H9 (cell line): ENCODE measurements around the gene ZNF423. TPM values are rescaled to one million over a fixed set of nuclear protein-coding genes. Genes with fewer than 3 reads are reported as not detected.

ENCODE experiments used
- DNase-seq: peaks from one replicate; pipeline ENCODE4 v3.0.0-alpha.2; 2017
- H2AFZ ChIP-seq: one replicate; pipeline ENCODE4 v1.6.1; 2013; ENCODE audit warnings: mild to moderate bottlenecking, low read length, control low read depth, moderate library complexity
- H2AK5ac ChIP-seq: 2 replicates; pipeline ENCODE4 v1.6.1; 2013; ENCODE audit warnings: low read length, control low read depth, mixed read lengths; ENCODE audit not compliant: insufficient read length
- H2BK120ac ChIP-seq: one replicate; pipeline ENCODE4 v1.6.1; 2013; ENCODE audit warnings: low read depth, mild to moderate bottlenecking, low read length, control low read depth, inconsistent platforms; ENCODE audit not compliant: poor library complexity, severe bottlenecking
- H2BK12ac ChIP-seq: 2 replicates; pipeline ENCODE4 v1.6.1; 2013; ENCODE audit warnings: low read length, control low read depth, mixed read lengths, low read depth; ENCODE audit not compliant: insufficient read length
- H2BK15ac ChIP-seq: 2 replicates; pipeline ENCODE4 v1.6.1; 2013; ENCODE audit warnings: low read depth, low read length, control low read depth
- H2BK20ac ChIP-seq: one replicate; pipeline ENCODE4 v1.6.1; 2013; ENCODE audit warnings: low read depth, mild to moderate bottlenecking, low read length, control low read depth, inconsistent platforms; ENCODE audit not compliant: poor library complexity, severe bottlenecking
- H2BK5ac ChIP-seq: 2 replicates; pipeline ENCODE4 v1.6.1; 2013; ENCODE audit warnings: low read length, control low read depth, mixed read lengths; ENCODE audit not compliant: insufficient read length
- H3K14ac ChIP-seq: 2 replicates; pipeline ENCODE4 v1.6.1; 2013; ENCODE audit warnings: low read length, control low read depth; ENCODE audit not compliant: insufficient read depth
- H3K18ac ChIP-seq: 2 replicates; pipeline ENCODE4 v1.6.1; 2013; ENCODE audit warnings: low read depth, mild to moderate bottlenecking, mixed read lengths, low read length, control low read depth; ENCODE audit not compliant: insufficient read length
- H3K23ac ChIP-seq: 2 replicates; pipeline ENCODE4 v1.6.1; 2013; ENCODE audit warnings: low read length, control low read depth, mixed read lengths, low read depth; ENCODE audit not compliant: insufficient read length
- H3K23me2 ChIP-seq: 2 replicates; pipeline ENCODE4 v1.6.1; 2013; ENCODE audit warnings: low read depth, mild to moderate bottlenecking, mixed read lengths, low read length, control low read depth; ENCODE audit not compliant: insufficient read length, poor library complexity, severe bottlenecking
- H3K27ac ChIP-seq: 2 replicates; pipeline ENCODE4 v1.5.1; 2013; ENCODE audit warnings: low read length, control low read depth, mixed read lengths, low read depth; ENCODE audit not compliant: insufficient read length
- H3K27me3 ChIP-seq: 2 replicates; pipeline ENCODE4 v1.6.1; 2013; ENCODE audit warnings: low read length, control low read depth, inconsistent platforms; ENCODE audit not compliant: insufficient read depth
- H3K4ac ChIP-seq: 2 replicates; pipeline ENCODE4 v1.6.1; 2013; ENCODE audit warnings: low read depth, mild to moderate bottlenecking, control low read depth, inconsistent platforms, low read length, moderate library complexity
- H3K4me1 ChIP-seq: 2 replicates; pipeline ENCODE4 v1.6.1; 2013; ENCODE audit warnings: low read length, control low read depth, inconsistent platforms; ENCODE audit not compliant: insufficient read depth
- H3K4me2 ChIP-seq: 2 replicates; pipeline ENCODE4 v1.6.1; 2013; ENCODE audit warnings: low read length, control low read depth, mixed read lengths; ENCODE audit not compliant: insufficient read length, insufficient read depth
- H3K56ac ChIP-seq: 2 replicates; pipeline ENCODE4 v1.6.1; 2013; ENCODE audit warnings: low read depth, mild to moderate bottlenecking, mixed read lengths, low read length, control low read depth; ENCODE audit not compliant: insufficient read length
- H3K79me1 ChIP-seq: 2 replicates; pipeline ENCODE4 v1.6.1; 2013; ENCODE audit warnings: low read depth, mild to moderate bottlenecking, moderate library complexity, low read length, control low read depth, inconsistent platforms; ENCODE audit not compliant: insufficient read depth, poor library complexity, severe bottlenecking
- H3K79me2 ChIP-seq: 2 replicates; pipeline ENCODE4 v1.6.1; 2013; ENCODE audit warnings: low read length, control low read depth, inconsistent platforms; ENCODE audit not compliant: insufficient read depth
- H3K9ac ChIP-seq: 2 replicates; pipeline ENCODE4 v1.6.1; 2013; ENCODE audit warnings: low read length, control low read depth, mixed read lengths; ENCODE audit not compliant: insufficient read length; ENCODE audit errors: extremely low read depth
- H3K9me3 ChIP-seq: one replicate; pipeline ENCODE4 v1.6.1; 2013; ENCODE audit warnings: low read depth, low read length, inconsistent platforms; ENCODE audit not compliant: control insufficient read depth
- H3T11ph ChIP-seq: one replicate; pipeline ENCODE4 v1.6.1; 2013; ENCODE audit warnings: mild to moderate bottlenecking, low read length, control low read depth, inconsistent platforms
- H4K20me1 ChIP-seq: one replicate; pipeline ENCODE4 v1.6.1; 2013; ENCODE audit not compliant: control insufficient read depth, insufficient read length, insufficient read depth
- H4K5ac ChIP-seq: 2 replicates; pipeline ENCODE4 v1.6.1; 2013; ENCODE audit warnings: low read depth, mild to moderate bottlenecking, mixed read lengths, low read length, control low read depth; ENCODE audit not compliant: insufficient read length
- H4K8ac ChIP-seq: replicated peaks from 2 replicates; pipeline ENCODE4 v1.6.1; 2013; ENCODE audit warnings: low read length, control low read depth, mixed read lengths, low read depth; ENCODE audit not compliant: insufficient read length
- H4K91ac ChIP-seq: 2 replicates; pipeline ENCODE4 v1.6.1; 2013; ENCODE audit warnings: low read depth, mild to moderate bottlenecking, moderate library complexity, mixed read lengths, low read length, control low read depth; ENCODE audit not compliant: insufficient read length
- H3K27ac Mint-ChIP-seq, 3 experiments: 2 replicates in 2 of 3; 3 replicates in 1 of 3; pipeline ENCODE4 v1.8.0; 2020 to 2021; ENCODE audit warnings: mixed read lengths in 3 of 3, mild to moderate bottlenecking in 1 of 3, moderate library complexity in 1 of 3
- H3K27me3 Mint-ChIP-seq: 2 replicates; pipeline ENCODE4 v1.8.0; 2021; ENCODE audit warnings: low read depth, mild to moderate bottlenecking, moderate library complexity, mixed read lengths
- H3K36me3 Mint-ChIP-seq, 3 experiments: 2 replicates in 2 of 3; 3 replicates in 1 of 3; pipeline ENCODE4 v1.8.0; 2020 to 2021; ENCODE audit warnings: low read depth in 3 of 3, mixed read lengths in 3 of 3; ENCODE audit not compliant: insufficient read depth in 1 of 3
- H3K4me1 Mint-ChIP-seq, 2 experiments: 2 replicates each; pipeline ENCODE4 v1.8.0; 2020; ENCODE audit warnings: mixed read lengths in 2 of 2
- H3K4me3 Mint-ChIP-seq, 2 experiments: 2 replicates in 1 of 2; 3 replicates in 1 of 2; pipeline ENCODE4 v1.8.0; 2020 to 2021; ENCODE audit warnings: mild to moderate bottlenecking in 2 of 2, mixed read lengths in 2 of 2, moderate library complexity in 1 of 2
- H3K9me3 Mint-ChIP-seq, 2 experiments: 2 replicates in 1 of 2; 3 replicates in 1 of 2; pipeline ENCODE4 v1.8.0; 2020; ENCODE audit warnings: mild to moderate bottlenecking in 2 of 2, mixed read lengths in 2 of 2, moderate library complexity in 1 of 2
- WGBS: extraction: QIAGEN DNeasy Blood & Tissue Kit; methylation state at CpG from one replicate; pipeline ENCODE4 v1.1.7; 2013; ENCODE audit warnings: missing lambda C conversion rate, low lambda C conversion rate, mixed read lengths; ENCODE audit not compliant: insufficient read length; ENCODE audit errors: extremely low coverage; 5-methylcytosine and 5-hydroxymethylcytosine counted together
- total RNA-seq: library from RNA; stranded (reverse); gene quantifications from 2 replicates; pipeline ENCODE4 v1.2.1, GENCODE V29; 2021
- TF ChIP-seq, protein P1 (sequence below): fragments of 200-600 bp; sonication (generic); conservative IDR thresholded peaks from 3 replicates; pipeline ENCODE4 v1.8.0; 2021; ENCODE audit warnings: antibody characterized with exemption, mild to moderate bottlenecking

ZNF423 gene
- total RNA-seq, 1 experiment from 2014 or later = 51.5 TPM

- H4K5ac ChIP-seq = no peak overlapping the region
- no peak overlapping the region for H2BK15ac ChIP-seq
- no peak overlapping the region for H3K4me2 ChIP-seq
- Mint-ChIP-seq H3K27ac (no peak overlapping the region), H3K27me3 (no peaks in the 10 kb centered on the region), H3K9me3 (no peaks in the 10 kb centered on the region), H3K36me3 (no peaks in the 10 kb centered on the region; a peak in 1 of 7 replicates), H3K4me1 (peaks cover 42 to 63% of the 10 kb centered on the region in 2 experiments), H3K4me3 (no peak overlapping the region)
- H3K27me3 ChIP-seq = no peaks in the 10 kb centered on the region; the same call in 1 of the 2 replicates
- no peak overlapping the region for H3T11ph ChIP-seq
- no peak overlapping the region for H4K8ac ChIP-seq
- no peak overlapping the region for H2AFZ ChIP-seq
- no peak overlapping the region for H3K23ac ChIP-seq
- H3K4me1 ChIP-seq = no peaks in the 10 kb centered on the region; the same call in 1 of the 2 replicates
- no peaks in the 10 kb centered on the region for H3K79me2 ChIP-seq
- H3K9ac ChIP-seq = no peak overlapping the region
- no peak overlapping the region for H3K18ac ChIP-seq
- H4K20me1 ChIP-seq = no peaks in the 10 kb centered on the region
- no peak for DNase-seq
- H3K56ac ChIP-seq = no peak overlapping the region
- H2BK12ac ChIP-seq = no peak overlapping the region
- no peaks in the 10 kb centered on the region for H3K79me1 ChIP-seq
- H3K23me2 ChIP-seq = no peaks in the 10 kb centered on the region
- no peak overlapping the region for H2BK20ac ChIP-seq
- H2BK120ac ChIP-seq = no peak overlapping the region
- no peak overlapping the region for H3K14ac ChIP-seq
- no peak overlapping the region for H4K91ac ChIP-seq
- H3K9me3 ChIP-seq = no peaks in the 10 kb centered on the region
- H2AK5ac ChIP-seq = no peak overlapping the region
- WGBS = no CpG with 5 or more reads among the region's 15 CpGs
- no peak overlapping the region for H3K27ac ChIP-seq
- H2BK5ac ChIP-seq = no peak overlapping the region
- H3K4ac ChIP-seq = no peak overlapping the region
- TF ChIP-seq, protein P1, sequence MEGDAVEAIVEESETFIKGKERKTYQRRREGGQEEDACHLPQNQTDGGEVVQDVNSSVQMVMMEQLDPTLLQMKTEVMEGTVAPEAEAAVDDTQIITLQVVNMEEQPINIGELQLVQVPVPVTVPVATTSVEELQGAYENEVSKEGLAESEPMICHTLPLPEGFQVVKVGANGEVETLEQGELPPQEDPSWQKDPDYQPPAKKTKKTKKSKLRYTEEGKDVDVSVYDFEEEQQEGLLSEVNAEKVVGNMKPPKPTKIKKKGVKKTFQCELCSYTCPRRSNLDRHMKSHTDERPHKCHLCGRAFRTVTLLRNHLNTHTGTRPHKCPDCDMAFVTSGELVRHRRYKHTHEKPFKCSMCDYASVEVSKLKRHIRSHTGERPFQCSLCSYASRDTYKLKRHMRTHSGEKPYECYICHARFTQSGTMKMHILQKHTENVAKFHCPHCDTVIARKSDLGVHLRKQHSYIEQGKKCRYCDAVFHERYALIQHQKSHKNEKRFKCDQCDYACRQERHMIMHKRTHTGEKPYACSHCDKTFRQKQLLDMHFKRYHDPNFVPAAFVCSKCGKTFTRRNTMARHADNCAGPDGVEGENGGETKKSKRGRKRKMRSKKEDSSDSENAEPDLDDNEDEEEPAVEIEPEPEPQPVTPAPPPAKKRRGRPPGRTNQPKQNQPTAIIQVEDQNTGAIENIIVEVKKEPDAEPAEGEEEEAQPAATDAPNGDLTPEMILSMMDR = no peak
Measured at GRCh38 chr16:49543631-49543946, 312.3 kb downstream of the ZNF423 start.
